CD4-positive, alpha-beta T cell (primary cell): ENCODE measurements around the gene DHRS3. TPM values are rescaled to one million over a fixed set of nuclear protein-coding genes. Genes with fewer than 3 reads are reported as not detected.

Experiments used
- ATAC-seq: fragments of 200-7000 bp; cut with Tn5 transposase; one replicate; pipeline ENCODE4 v1.10.0; 2022; ENCODE audit warnings: mild to moderate bottlenecking; ENCODE audit not compliant: poor library complexity
- CTCF ChIA-PET: fragments of 350-600 bp; sonication (Branson Sonifier 250); formaldehyde crosslinking; loops from one replicate; lab custom pipeline; 2021; ENCODE audit warnings: antibody characterized with exemption, inconsistent platforms; lab: Charles Lee
- POLR2A ChIA-PET: fragments of 350-600 bp; sonication (Branson Sonifier 250); formaldehyde crosslinking; loops from one replicate; lab custom pipeline; 2021; ENCODE audit warnings: antibody characterized with exemption, inconsistent platforms; lab: Charles Lee
- DNase-seq, 14 experiments: peaks; one replicate each; pipeline ENCODE4 v3.0.0-alpha.2; 2013 to 2020; ENCODE audit warnings: mixed read lengths in 2 of 14
- H3K27ac ChIP-seq, 2 donors: one replicate each; pipeline versions ENCODE4 v1.5.1 to v1.7.0; 2013; ENCODE audit warnings: low read length in 2 of 2, low read depth in 1 of 2, mild to moderate bottlenecking in 1 of 2
- H3K27me3 ChIP-seq, 2 experiments: 1 replicate in 1 of 2; 2 replicates in 1 of 2; pipeline versions ENCODE4 v1.6.1 to v1.7.0; 2013; ENCODE audit warnings: low read length in 2 of 2, control low read depth in 1 of 2, mild to moderate bottlenecking in 1 of 2, moderate library complexity in 1 of 2; ENCODE audit not compliant: insufficient read depth in 2 of 2, control insufficient read depth in 1 of 2
- H3K36me3 ChIP-seq: one replicate; pipeline ENCODE4 v1.6.1; 2013; ENCODE audit warnings: low read length, control low read depth; ENCODE audit not compliant: insufficient read depth
- H3K4me1 ChIP-seq: one replicate; pipeline ENCODE4 v1.6.1; 2013; ENCODE audit warnings: low read length, control low read depth; ENCODE audit not compliant: insufficient read depth
- H3K4me3 ChIP-seq: one replicate; pipeline ENCODE4 v1.5.1; 2013; ENCODE audit warnings: mild to moderate bottlenecking, low read length, moderate library complexity
- H3K9me3 ChIP-seq, 2 experiments: 1 replicate in 1 of 2; 2 replicates in 1 of 2; pipeline versions ENCODE4 v1.6.1 to v1.7.0; 2013; ENCODE audit warnings: low read length in 2 of 2, mild to moderate bottlenecking in 2 of 2, control low read depth in 1 of 2, moderate library complexity in 1 of 2; ENCODE audit not compliant: control insufficient read depth in 1 of 2, insufficient read depth in 1 of 2
- H3K27ac Mint-ChIP-seq: one replicate; pipeline ENCODE4 v1.8.0; 2020; ENCODE audit warnings: mixed read lengths
- H3K27me3 Mint-ChIP-seq: one replicate; pipeline ENCODE4 v1.8.0; 2021; ENCODE audit warnings: mixed read lengths
- H3K36me3 Mint-ChIP-seq: one replicate; pipeline ENCODE4 v1.8.0; 2021; ENCODE audit warnings: low read depth, mixed read lengths
- H3K4me1 Mint-ChIP-seq: one replicate; pipeline ENCODE4 v1.8.0; 2021; ENCODE audit warnings: low read depth, mixed read lengths
- H3K4me3 Mint-ChIP-seq: one replicate; pipeline ENCODE4 v1.8.0; 2020; ENCODE audit warnings: mild to moderate bottlenecking, mixed read lengths
- H3K9me3 Mint-ChIP-seq: one replicate; pipeline ENCODE4 v1.8.0; 2020; ENCODE audit warnings: mixed read lengths
- CTCF ChIP-seq: fragments of 200-600 bp; IDR thresholded peaks from one replicate; pipeline ENCODE4 v1.8.0; 2022; ENCODE audit warnings: antibody characterized with exemption, mild to moderate bottlenecking
- intact Hi-C, 2 experiments: fragments of 100-400 bp; cut with DNase I in 1 of 2; cut with micrococcal nuclease in 1 of 2; formaldehyde crosslinking; loops; one replicate each; pipeline versions ENCODE4 v1.15.1 to v1.9.0; 2023 to 2025; cut with DNase I, micrococcal nuclease
- total RNA-seq, 174 experiments: library from RNA in 2 of 174; stranded (reverse) in 2 of 174; gene quantifications; one replicate each; pipeline ENCODE4 v1.2.3 and lab custom pipeline; 2021 to 2026

DHRS3 gene
- total RNA-seq, 2 experiments from 2014 or later, result 102 to 108 TPM

- no peak overlapping the region for H3K27ac Mint-ChIP-seq
Observed at GRCh38 chr1:12532405-12533315, 85.3 kb downstream of the DHRS3 start.

GRCh38 chr1:12531179-12531499 is 86.9 kb downstream of the DHRS3 start:
- peaks cover 16% of the 10 kb centered on the region for H3K4me1 Mint-ChIP-seq
- peaks cover 0 to 6% of the 10 kb centered on the region in 2 experiments for H3K9me3 ChIP-seq
- ChIA-PET CTCF (no interaction called here), POLR2A (no interaction called here)
- no peaks in the 10 kb centered on the region for H3K36me3 ChIP-seq
- H3K27me3 ChIP-seq, result no peaks in the 10 kb centered on the region
- no peak overlapping the region for H3K27ac Mint-ChIP-seq
- H3K4me1 ChIP-seq, result peaks cover 2% of the 10 kb centered on the region
- DNase-seq, result no peak
- ATAC-seq, result no peak
- intact Hi-C loops, result no loop called here
- H3K27ac ChIP-seq, result no peak overlapping the region
- no peak for TF ChIP-seq CTCF
- no peaks in the 10 kb centered on the region for H3K27me3 Mint-ChIP-seq
- no peak overlapping the region for H3K4me3 ChIP-seq
- no peaks in the 10 kb centered on the region for H3K9me3 Mint-ChIP-seq
- H3K4me3 Mint-ChIP-seq, result no peak overlapping the region
- peaks cover 23% of the 10 kb centered on the region for H3K36me3 Mint-ChIP-seq

More at GRCh38 chr1:12532405-12533315, 85.3 kb downstream of the DHRS3 start:
- H3K27ac ChIP-seq, result no peak overlapping the region
- no peak for TF ChIP-seq CTCF
- H3K9me3 ChIP-seq, result peaks cover 0 to 7% of the 10 kb centered on the region in 2 experiments
- no peak overlapping the region for H3K4me3 Mint-ChIP-seq
- no peaks in the 10 kb centered on the region for H3K27me3 Mint-ChIP-seq
- H3K4me3 ChIP-seq, result no peak overlapping the region
- CTCF ChIA-PET, result no interaction called here
- peaks cover 38% of the 10 kb centered on the region for H3K36me3 Mint-ChIP-seq
- DNase-seq (no peak), ATAC-seq (no peak)
- intact Hi-C loops, result no loop called here
- peaks cover 16% of the 10 kb centered on the region for H3K4me1 Mint-ChIP-seq
- POLR2A ChIA-PET, result no interaction called here
- H3K9me3 Mint-ChIP-seq, result peaks cover 2% of the 10 kb centered on the region
- peaks cover 2% of the 10 kb centered on the region for H3K4me1 ChIP-seq
- H3K36me3 ChIP-seq, result no peaks in the 10 kb centered on the region
- no peaks in the 10 kb centered on the region for H3K27me3 ChIP-seq

GRCh38 chr1:12530462-12531178 is 87.4 kb downstream of the DHRS3 start:
- no peaks in the 10 kb centered on the region for H3K27me3 Mint-ChIP-seq
- ChIA-PET CTCF (interaction anchor here (0.6 kb wide), 1 partner anchor 20 kb away, joined by 3 read pairs; no protein-coding TSS in a partner anchor), POLR2A (no interaction called here)
- no peak overlapping the region for H3K4me3 ChIP-seq
- peaks cover 0 to 6% of the 10 kb centered on the region in 2 experiments for H3K9me3 ChIP-seq
- H3K4me1 Mint-ChIP-seq, result peaks cover 16% of the 10 kb centered on the region
- no peaks in the 10 kb centered on the region for H3K27me3 ChIP-seq
- H3K27ac ChIP-seq, result no peak overlapping the region
- peaks cover 18% of the 10 kb centered on the region for H3K36me3 Mint-ChIP-seq
- H3K36me3 ChIP-seq, result no peaks in the 10 kb centered on the region
- intact Hi-C loops, result no loop called here
- ATAC-seq (no peak), DNase-seq (no peak)
- no peak for TF ChIP-seq CTCF
- no peaks in the 10 kb centered on the region for H3K9me3 Mint-ChIP-seq
- no peak overlapping the region for H3K4me3 Mint-ChIP-seq
- peaks cover 2% of the 10 kb centered on the region for H3K4me1 ChIP-seq
- H3K27ac Mint-ChIP-seq, result no peak overlapping the region
